ENCODE results near the gene MDP1.

DNA sequence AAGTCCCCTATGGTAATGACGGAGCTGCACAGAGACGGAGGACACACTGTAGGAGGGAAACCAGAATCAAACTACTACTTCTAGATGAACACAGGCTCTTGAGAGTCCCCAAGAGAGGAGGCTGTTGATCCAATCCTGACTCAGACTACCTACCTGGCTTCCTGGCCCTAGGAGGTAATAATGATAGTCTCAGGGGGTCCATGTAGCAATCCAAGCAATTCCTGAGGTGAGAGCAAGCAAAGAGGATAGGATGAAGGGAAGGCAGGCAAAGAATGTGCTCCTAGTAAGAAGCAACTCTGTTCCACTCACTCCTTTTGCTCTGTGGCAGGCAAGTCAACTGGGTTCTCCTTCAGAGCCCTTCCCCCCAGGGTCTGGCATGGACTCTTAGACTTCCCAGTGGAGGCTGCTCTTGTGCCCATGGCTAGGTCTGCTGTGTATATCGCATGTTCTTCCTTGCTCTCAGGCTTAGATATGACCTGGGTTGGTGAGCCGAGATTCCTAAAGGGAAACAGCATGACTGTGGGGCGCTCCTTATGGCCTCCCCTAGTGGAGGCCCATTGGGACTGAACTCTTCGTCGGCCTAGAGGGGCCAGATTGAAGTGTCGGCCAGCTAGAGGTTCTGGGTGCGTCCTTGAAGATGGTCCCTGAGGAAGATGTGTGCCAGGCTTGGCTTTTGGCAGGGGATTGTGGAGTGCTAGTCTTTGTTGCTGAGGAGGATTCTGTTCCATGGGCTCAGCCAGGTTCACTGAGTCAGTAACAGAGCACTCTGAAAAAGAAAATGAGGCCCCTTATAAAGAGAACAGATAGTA, 24.4 kb upstream of the MDP1 start:
- TF ChIP-seq POLR2A (IDR thresholded peaks at IDR 0.05), result no peak
- TF ChIP-seq, protein P1, sequence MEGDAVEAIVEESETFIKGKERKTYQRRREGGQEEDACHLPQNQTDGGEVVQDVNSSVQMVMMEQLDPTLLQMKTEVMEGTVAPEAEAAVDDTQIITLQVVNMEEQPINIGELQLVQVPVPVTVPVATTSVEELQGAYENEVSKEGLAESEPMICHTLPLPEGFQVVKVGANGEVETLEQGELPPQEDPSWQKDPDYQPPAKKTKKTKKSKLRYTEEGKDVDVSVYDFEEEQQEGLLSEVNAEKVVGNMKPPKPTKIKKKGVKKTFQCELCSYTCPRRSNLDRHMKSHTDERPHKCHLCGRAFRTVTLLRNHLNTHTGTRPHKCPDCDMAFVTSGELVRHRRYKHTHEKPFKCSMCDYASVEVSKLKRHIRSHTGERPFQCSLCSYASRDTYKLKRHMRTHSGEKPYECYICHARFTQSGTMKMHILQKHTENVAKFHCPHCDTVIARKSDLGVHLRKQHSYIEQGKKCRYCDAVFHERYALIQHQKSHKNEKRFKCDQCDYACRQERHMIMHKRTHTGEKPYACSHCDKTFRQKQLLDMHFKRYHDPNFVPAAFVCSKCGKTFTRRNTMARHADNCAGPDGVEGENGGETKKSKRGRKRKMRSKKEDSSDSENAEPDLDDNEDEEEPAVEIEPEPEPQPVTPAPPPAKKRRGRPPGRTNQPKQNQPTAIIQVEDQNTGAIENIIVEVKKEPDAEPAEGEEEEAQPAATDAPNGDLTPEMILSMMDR (IDR thresholded peaks at IDR 0.05 in 4 of 5, conservative IDR thresholded peaks at IDR 0.05 in 1 of 5), result no peak

Data from gastrocnemius medialis (tissue), 4 donors.